ENCODE measurements around the gene FZR1.

Gene FZR1

GRCh38 chr19:3496392-3497273 is 9.5 kb upstream of the FZR1 start:
- Histone ChIP-seq H3K9me3 (ENCODE audit: control insufficient read depth in 1 of 2, low read length in 2 of 2) (no peaks in the 10 kb centered on the region), H3K27me3 (ENCODE audit: control insufficient read depth in 1 of 2, insufficient read depth in 2 of 2, low read length in 2 of 2) (no peaks in the 10 kb centered on the region), H3K36me3 (ENCODE audit: control insufficient read depth in 1 of 2, insufficient read depth in 2 of 2, low read length in 2 of 2) (peaks cover 3 to 44% of the 10 kb centered on the region in 2 donors), H3K4me3 (ENCODE audit: low read depth in 1 of 2, low read length in 2 of 2) (no peak overlapping the region), H3K27ac (ENCODE audit: low read depth, low read length) (no peak overlapping the region), H3K4me1 (ENCODE audit: control insufficient read depth in 1 of 2, insufficient read depth in 2 of 2, low read length in 2 of 2) (peaks cover 10 to 11% of the 10 kb centered on the region in 2 donors), H3K9ac (ENCODE audit: low read depth in 1 of 2, low read length in 2 of 2) (no peak overlapping the region)

- Histone ChIP-seq H3K9ac (ENCODE audit: low read depth in 1 of 2, low read length in 2 of 2) (no peak overlapping the region), H3K9me3 (ENCODE audit: control insufficient read depth in 1 of 2, low read length in 2 of 2) (no peaks in the 10 kb centered on the region), H3K4me3 (ENCODE audit: low read depth in 1 of 2, low read length in 2 of 2) (no peak overlapping the region), H3K27me3 (ENCODE audit: control insufficient read depth in 1 of 2, insufficient read depth in 2 of 2, low read length in 2 of 2) (no peaks in the 10 kb centered on the region), H3K36me3 (ENCODE audit: control insufficient read depth in 1 of 2, insufficient read depth in 2 of 2, low read length in 2 of 2) (peaks cover 0 to 33% of the 10 kb centered on the region in 2 donors), H3K27ac (ENCODE audit: low read depth, low read length) (no peak overlapping the region), H3K4me1 (ENCODE audit: control insufficient read depth in 1 of 2, insufficient read depth in 2 of 2, low read length in 2 of 2) (peaks cover 10 to 11% of the 10 kb centered on the region in 2 donors)
These were observed 8.2 kb upstream of the FZR1 start for GRCh38 chr19:3497757-3498520.

GRCh38 chr19:3499738-3500428 is 6.2 kb upstream of the FZR1 start:
- H3K27me3 ChIP-seq (ENCODE audit: control insufficient read depth in 1 of 2, insufficient read depth in 2 of 2, low read length in 2 of 2), result no peaks in the 10 kb centered on the region
- H3K9me3 ChIP-seq (ENCODE audit: control insufficient read depth in 1 of 2, low read length in 2 of 2), result no peaks in the 10 kb centered on the region
- H3K36me3 ChIP-seq (ENCODE audit: control insufficient read depth in 1 of 2, insufficient read depth in 2 of 2, low read length in 2 of 2), result peaks cover 0 to 20% of the 10 kb centered on the region in 2 donors
- H3K4me1 ChIP-seq (ENCODE audit: control insufficient read depth in 1 of 2, insufficient read depth in 2 of 2, low read length in 2 of 2), result peaks cover 10 to 14% of the 10 kb centered on the region in 2 donors
- peak overlapping the region; percentile 94 for H3K27ac ChIP-seq (ENCODE audit: low read depth, low read length)
- peak overlapping the region; percentile 80 to 97 for H3K4me3 ChIP-seq (ENCODE audit: low read depth in 1 of 2, low read length in 2 of 2)
- peak overlapping the region; percentile 81 to 96 for H3K9ac ChIP-seq (ENCODE audit: low read depth in 1 of 2, low read length in 2 of 2)

- H3K27ac ChIP-seq (ENCODE audit: low read depth, low read length), result peak within 1 kb of the TSS; percentile 94
- peaks cover 10 to 18% of the 10 kb centered on the region in 2 donors for H3K4me1 ChIP-seq (ENCODE audit: control insufficient read depth in 1 of 2, insufficient read depth in 2 of 2, low read length in 2 of 2)
- peak within 1 kb of the TSS; percentile 80 to 97 for H3K4me3 ChIP-seq (ENCODE audit: low read depth in 1 of 2, low read length in 2 of 2)
- no peaks in the 10 kb centered on the region for H3K9me3 ChIP-seq (ENCODE audit: control insufficient read depth in 1 of 2, low read length in 2 of 2)
- peak within 1 kb of the TSS; percentile 81 to 96 for H3K9ac ChIP-seq (ENCODE audit: low read depth in 1 of 2, low read length in 2 of 2)
- H3K36me3 ChIP-seq (ENCODE audit: control insufficient read depth in 1 of 2, insufficient read depth in 2 of 2, low read length in 2 of 2), result peaks cover 0 to 17% of the 10 kb centered on the region in 2 donors
- H3K27me3 ChIP-seq (ENCODE audit: control insufficient read depth in 1 of 2, insufficient read depth in 2 of 2, low read length in 2 of 2), result no peaks in the 10 kb centered on the region
These were observed 5.5 kb upstream of the FZR1 start, which contains the start of gene DOHH for GRCh38 chr19:3500429-3501101. Gene DOHH, minus strand, starts transcription at chr19:3500674. Its CDS starts 3,860 bp downstream, at chr19:3496814.

- Histone ChIP-seq H3K27ac (ENCODE audit: low read depth, low read length) (no peak overlapping the region), H3K4me3 (ENCODE audit: low read depth in 1 of 2, low read length in 2 of 2) (no peak overlapping the region), H3K27me3 (ENCODE audit: control insufficient read depth in 1 of 2, insufficient read depth in 2 of 2, low read length in 2 of 2) (no peaks in the 10 kb centered on the region), H3K36me3 (ENCODE audit: control insufficient read depth in 1 of 2, insufficient read depth in 2 of 2, low read length in 2 of 2) (peaks cover 0 to 7% of the 10 kb centered on the region in 2 donors), H3K4me1 (ENCODE audit: control insufficient read depth in 1 of 2, insufficient read depth in 2 of 2, low read length in 2 of 2) (peaks cover 10 to 20% of the 10 kb centered on the region in 2 donors), H3K9ac (ENCODE audit: low read depth in 1 of 2, low read length in 2 of 2) (no peak overlapping the region), H3K9me3 (ENCODE audit: control insufficient read depth in 1 of 2, low read length in 2 of 2) (no peaks in the 10 kb centered on the region)
These were observed 4.3 kb upstream of the FZR1 start for GRCh38 chr19:3501780-3502179.

- Histone ChIP-seq H3K9ac (ENCODE audit: low read depth in 1 of 2, low read length in 2 of 2) (no peak overlapping the region), H3K9me3 (ENCODE audit: control insufficient read depth in 1 of 2, low read length in 2 of 2) (no peaks in the 10 kb centered on the region), H3K4me1 (ENCODE audit: control insufficient read depth in 1 of 2, insufficient read depth in 2 of 2, low read length in 2 of 2) (peaks cover 18 to 28% of the 10 kb centered on the region in 2 donors), H3K4me3 (ENCODE audit: low read depth in 1 of 2, low read length in 2 of 2) (no peak overlapping the region), H3K27me3 (ENCODE audit: control insufficient read depth in 1 of 2, insufficient read depth in 2 of 2, low read length in 2 of 2) (no peaks in the 10 kb centered on the region), H3K36me3 (ENCODE audit: control insufficient read depth in 1 of 2, insufficient read depth in 2 of 2, low read length in 2 of 2) (no peaks in the 10 kb centered on the region), H3K27ac (ENCODE audit: low read depth, low read length) (no peak overlapping the region)
These were observed 3.0 kb upstream of the FZR1 start for GRCh38 chr19:3503036-3503572.

- H3K9me3 ChIP-seq (ENCODE audit: control insufficient read depth in 1 of 2, low read length in 2 of 2), result no peaks in the 10 kb centered on the region
- H3K27ac ChIP-seq (ENCODE audit: low read depth, low read length), result no peak overlapping the region
These were observed 1.4 kb upstream of the FZR1 start for GRCh38 chr19:3504735-3505134.

GRCh38 chr19:3506384-3507340 is 551 bp downstream of the FZR1 start:
- Histone ChIP-seq H3K9ac (ENCODE audit: low read depth in 1 of 2, low read length in 2 of 2) (peak overlapping the region; percentile 61 to 84), H3K4me1 (ENCODE audit: control insufficient read depth in 1 of 2, insufficient read depth in 2 of 2, low read length in 2 of 2) (peaks cover 8 to 20% of the 10 kb centered on the region in 2 donors), H3K4me3 (ENCODE audit: low read depth in 1 of 2, low read length in 2 of 2) (peak overlapping the region; percentile 86 to 88), H3K36me3 (ENCODE audit: control insufficient read depth in 1 of 2, insufficient read depth in 2 of 2, low read length in 2 of 2) (peaks cover 8 to 24% of the 10 kb centered on the region in 2 donors), H3K27ac (ENCODE audit: low read depth, low read length) (peak overlapping the region; percentile 50), H3K27me3 (ENCODE audit: control insufficient read depth in 1 of 2, insufficient read depth in 2 of 2, low read length in 2 of 2) (no peaks in the 10 kb centered on the region), H3K9me3 (ENCODE audit: control insufficient read depth in 1 of 2, low read length in 2 of 2) (no peaks in the 10 kb centered on the region)

More at GRCh38 chr19:3504735-3505134, 1.4 kb upstream of the FZR1 start:
- peak overlapping the region in 1 of 2 donors; percentile 25 for H3K9ac ChIP-seq (ENCODE audit: low read depth in 1 of 2, low read length in 2 of 2)
- H3K36me3 ChIP-seq (ENCODE audit: control insufficient read depth in 1 of 2, insufficient read depth in 2 of 2, low read length in 2 of 2), result peaks cover 8% of the 10 kb centered on the region in 2 donors
- no peak overlapping the region for H3K4me3 ChIP-seq (ENCODE audit: low read depth in 1 of 2, low read length in 2 of 2)
- peaks cover 15 to 26% of the 10 kb centered on the region in 2 donors for H3K4me1 ChIP-seq (ENCODE audit: control insufficient read depth in 1 of 2, insufficient read depth in 2 of 2, low read length in 2 of 2)
- no peaks in the 10 kb centered on the region for H3K27me3 ChIP-seq (ENCODE audit: control insufficient read depth in 1 of 2, insufficient read depth in 2 of 2, low read length in 2 of 2)
